GM18858 (cell line): ENCODE results near the gene WDR37.

Experiments
- ATAC-seq: cut with Tn5 transposase; IDR thresholded peaks from one replicate; pipeline ENCODE4 v1.9.1; 2021; ENCODE audit not compliant: unreplicated experiment

The WDR37 gene

DNA sequence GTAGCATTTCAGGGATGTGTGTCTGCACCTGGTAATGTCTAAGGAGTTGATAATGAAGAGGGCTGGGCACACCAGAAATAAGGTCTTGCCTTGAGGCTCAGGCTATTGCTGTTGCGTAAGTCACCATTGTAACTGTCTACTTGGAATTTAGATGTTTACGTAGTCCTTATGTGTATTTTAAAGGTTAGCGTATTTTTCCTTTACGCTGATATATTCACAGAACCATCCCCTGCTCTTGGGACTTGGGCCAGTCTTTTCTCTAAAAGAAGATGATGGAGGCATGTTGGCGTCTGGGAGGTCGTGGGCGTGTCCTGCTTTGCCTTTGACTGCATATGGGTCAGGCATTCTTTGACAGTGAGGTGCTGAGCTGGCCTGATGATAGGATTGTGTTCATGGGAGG, 14.7 kb downstream of the WDR37 start:
- no peak for ATAC-seq

DNA sequence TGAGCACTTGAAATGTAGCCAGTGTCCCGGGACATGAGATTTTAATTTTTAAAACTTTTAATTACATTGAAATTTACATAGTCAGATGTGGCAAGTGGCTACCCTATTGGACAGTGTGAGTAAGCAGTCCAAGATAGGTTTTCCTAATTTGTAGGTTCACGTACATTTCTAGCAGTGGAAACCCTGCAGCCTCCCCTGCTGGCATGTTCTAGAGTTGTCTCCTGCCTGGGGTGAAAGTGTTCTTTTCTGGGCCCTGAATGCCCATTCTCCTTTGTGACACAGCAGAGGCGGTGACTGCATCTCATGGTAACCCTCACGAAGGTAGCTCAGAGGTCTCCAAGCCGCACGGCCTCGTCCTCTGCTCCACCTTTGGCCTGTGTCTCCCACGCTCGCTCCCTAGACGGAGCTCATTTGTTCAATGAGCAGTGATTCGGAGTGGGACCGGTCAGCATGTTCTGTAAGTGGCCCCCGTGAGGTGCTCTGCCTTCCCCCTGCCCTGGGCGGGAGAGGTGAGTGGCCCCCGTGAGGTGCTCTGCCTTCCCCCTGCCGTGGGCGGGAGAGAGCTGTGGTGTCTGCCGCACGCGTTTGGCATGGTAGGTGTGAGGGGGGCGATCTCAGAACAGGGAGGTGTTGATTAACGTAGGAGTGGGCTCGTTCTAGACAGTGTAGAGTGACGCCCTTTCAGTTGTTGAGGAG, 18.0 kb downstream of the WDR37 start:
- no peak for ATAC-seq

DNA sequence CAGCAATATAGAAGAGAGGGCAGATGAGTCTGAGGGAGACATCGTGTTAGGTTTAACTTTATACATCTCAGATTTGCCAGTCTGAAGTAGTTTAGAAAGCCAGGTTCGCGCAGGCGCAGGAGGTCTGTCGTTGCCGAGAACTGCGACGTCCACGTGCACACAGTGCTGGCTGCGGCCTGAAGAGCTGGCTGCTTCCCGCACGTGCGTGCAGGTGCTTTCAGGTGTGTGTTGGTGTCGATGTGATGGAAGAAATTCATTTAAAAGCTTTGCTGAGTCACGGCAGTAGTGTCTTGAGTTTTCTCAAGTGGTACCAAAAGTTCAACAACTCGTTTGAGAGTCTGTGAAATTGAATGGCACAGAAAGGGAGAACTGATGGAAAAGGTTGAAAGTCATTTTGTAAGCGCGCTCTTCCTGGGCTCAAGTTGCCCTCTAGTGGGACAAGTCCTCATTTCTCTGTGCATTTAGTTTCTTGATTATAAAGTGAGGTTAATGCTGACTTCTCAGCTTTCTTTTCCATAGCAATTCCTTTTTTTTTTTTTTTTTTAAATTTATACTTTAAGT, 18.6 kb downstream of the WDR37 start:
- no peak for ATAC-seq

DNA sequence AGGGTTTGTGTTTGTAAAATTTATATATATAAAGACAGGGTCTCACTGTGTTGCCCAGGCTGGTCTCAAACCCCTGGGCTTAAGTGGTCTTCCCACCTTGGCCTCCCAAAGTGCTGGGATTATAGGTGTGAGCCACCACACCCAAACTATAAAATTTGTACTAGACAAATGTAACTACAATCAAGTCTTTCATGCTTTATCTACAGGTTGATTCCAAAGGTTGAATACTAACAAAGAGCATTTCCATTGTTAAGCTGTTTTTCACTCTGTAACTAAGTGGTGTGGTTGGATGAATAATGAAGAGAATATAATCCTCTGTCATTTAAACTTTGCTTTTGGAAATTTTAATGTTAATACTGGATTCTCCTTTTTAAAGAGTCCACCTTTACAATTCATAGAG, 22.5 kb downstream of the WDR37 start:
- ATAC-seq = no peak

DNA sequence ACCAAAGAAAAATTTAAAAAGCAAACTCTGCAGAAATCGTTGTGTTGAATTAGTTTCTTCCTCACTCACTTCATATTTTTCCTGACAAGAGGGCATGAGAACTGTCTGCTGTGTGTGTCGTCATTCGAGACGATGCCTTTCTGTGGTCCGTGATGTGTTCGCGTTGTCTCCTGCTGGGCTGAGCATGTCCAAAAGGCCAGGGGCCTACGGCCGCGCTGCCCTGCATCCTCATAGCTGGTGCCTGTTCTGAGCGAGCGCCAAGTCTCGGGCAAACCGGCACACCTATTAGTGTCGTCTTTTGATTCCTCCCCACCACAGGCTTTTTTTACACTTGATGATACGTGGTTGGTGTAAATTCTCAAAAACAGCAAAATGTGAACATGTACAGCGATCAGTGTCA, 27.4 kb downstream of the WDR37 start:
- ATAC-seq = no peak

DNA sequence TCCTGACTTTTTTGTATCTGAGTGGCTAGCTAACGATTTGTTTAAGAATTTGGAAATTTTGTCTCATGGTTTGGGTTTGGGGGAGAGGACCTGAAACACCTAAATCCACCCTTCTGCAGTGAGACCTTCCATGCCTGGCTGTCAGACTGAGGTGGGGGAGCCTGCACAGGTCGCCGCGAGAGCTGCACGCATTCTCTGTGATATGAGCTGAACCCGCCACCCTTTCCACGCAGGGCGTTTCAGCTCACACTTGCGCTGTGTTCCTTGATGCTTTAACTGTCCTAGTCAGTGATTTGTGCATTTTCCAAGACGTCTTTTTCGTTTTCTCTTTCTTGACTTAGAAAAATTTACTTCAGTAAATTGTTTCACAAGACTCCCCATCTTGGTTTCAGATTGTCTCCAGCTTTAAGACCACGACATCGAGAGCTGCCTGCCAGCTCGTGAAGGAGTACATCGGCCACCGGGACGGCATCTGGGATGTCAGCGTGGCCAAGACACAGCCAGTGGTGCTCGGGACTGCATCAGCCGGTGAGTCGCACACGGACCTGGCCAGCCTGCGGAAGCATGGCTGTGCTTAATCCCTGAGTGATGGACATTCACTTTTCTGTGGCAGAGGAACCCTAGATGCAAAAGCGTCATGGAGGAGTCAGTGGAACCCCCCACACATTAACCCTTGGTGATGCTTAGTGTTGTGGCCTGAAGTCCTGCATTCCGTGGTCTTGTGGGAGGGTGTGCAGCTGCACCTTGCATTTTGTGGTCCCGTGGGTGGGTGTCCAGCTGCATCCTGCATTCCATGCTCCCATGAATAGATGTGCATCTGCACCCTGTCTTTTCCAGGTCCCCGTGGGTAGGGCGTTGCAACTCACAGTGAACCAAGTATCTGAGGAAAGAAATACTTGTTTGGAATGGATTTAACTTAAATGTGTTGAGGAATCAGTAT, 28.1 kb downstream of the WDR37 start:
- ATAC-seq = no peak

DNA sequence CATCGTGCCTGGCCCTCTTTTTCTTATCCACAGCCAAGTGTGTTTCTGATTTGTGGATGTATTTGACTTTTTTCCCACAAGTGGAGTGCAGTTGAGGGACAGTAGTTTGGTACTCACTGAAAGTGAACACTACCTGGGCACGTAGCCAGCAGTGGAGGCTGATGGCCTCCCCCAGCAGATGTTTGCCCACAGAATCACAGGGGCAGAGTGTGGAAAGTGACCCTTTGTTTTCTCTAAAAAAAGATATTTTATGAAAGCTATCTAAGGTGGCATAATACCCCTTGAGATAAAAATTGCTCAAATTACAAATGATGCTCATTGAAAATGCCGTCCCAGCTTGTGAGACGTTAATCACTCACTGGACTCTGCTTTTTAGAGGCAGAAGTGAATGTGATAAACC, 29.1 kb downstream of the WDR37 start:
- ATAC-seq = no peak

DNA sequence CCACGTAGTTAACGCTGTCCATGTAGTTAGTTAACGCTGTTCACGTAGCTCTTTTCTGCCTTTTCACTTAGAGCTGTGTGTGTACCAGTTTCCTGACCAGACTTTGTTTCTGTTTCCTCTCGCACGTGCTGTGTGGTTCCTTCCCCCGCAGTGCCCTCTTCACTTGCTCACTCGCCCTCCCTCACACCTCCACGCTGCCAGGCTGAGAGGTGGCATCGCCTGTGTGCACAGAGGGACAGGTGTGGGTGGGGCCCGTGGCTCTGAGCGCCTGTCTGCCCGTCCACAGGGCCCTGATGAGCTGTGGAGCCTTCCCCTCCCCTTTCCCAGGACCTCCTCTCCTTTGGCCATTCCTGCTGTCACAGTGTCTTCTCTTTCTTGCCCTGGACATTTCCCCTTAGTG, 30.6 kb downstream of the WDR37 start:
- ATAC-seq = no peak

DNA sequence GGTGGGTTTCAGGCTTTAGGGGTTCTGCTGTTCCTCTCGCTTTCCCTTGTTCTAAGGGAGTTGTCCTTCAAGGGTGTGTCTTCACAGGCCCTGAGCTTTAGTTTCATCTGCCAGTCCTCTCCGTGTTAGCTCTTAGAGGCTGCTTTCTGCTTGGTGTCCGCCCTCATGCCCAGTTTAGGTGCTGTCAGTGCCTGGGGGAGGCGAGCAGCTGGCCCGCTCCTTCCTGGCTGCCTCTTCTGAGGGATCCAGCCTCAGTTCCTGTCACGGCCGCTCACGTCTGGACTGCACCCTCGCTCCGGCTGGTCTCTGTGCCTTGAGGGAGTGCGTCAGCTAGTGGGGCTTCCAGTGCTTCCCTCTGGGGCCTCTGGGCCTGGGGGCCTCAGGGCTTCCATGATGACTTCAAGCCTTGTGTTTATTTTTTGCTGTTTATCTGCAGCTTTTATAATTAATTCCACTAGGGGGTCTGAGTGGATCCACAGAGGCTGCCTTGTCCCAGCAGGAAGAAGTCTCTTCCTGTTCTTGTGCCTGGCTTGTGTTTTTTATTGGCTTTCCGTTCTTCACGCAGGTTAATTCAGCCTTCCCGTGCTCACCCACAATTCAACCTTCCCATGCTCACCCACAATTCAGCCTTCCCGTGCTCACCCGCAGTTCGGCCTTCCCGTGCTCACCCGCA, 33.0 kb downstream of the WDR37 start:
- no peak for ATAC-seq

DNA sequence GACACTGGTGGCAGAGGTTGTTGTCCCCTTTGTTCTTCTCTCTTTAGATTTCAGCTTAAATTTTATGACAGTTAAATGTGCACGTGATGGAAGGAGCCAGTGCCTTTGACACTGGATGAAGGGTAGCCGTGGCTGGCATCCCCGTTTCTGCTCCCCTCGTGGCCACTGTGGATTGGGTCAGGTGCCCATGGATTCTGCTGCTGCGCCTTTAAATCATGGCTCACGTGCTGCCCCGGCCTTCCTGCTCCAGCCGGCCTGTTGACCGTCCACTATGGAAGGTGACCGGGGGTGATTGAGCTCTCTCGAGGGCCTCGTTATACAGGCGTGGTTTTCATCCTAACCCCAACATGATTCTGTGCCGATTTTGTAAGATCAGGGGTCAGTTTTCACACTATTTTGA, 34.5 kb downstream of the WDR37 start:
- no peak for ATAC-seq

DNA sequence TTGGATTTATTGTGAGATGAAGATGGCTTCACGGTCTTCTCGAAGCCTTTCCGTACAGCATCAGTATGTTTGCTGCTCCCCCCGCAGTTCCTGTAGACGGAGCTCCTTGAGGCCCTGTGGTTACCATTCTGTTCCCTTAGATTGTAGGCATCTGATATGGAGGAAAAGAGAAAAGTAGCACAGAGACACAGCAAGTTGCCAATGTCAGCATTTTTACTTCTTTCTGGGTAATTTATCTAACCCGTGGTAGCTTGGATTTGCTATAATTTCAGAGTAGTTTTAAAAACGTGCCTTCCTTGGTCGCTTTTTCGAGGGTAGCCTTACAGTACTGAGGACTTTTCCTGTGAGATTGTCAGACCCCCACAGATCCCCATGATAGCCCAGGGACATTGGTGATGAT, 37.5 kb downstream of the WDR37 start:
- no peak for ATAC-seq

DNA sequence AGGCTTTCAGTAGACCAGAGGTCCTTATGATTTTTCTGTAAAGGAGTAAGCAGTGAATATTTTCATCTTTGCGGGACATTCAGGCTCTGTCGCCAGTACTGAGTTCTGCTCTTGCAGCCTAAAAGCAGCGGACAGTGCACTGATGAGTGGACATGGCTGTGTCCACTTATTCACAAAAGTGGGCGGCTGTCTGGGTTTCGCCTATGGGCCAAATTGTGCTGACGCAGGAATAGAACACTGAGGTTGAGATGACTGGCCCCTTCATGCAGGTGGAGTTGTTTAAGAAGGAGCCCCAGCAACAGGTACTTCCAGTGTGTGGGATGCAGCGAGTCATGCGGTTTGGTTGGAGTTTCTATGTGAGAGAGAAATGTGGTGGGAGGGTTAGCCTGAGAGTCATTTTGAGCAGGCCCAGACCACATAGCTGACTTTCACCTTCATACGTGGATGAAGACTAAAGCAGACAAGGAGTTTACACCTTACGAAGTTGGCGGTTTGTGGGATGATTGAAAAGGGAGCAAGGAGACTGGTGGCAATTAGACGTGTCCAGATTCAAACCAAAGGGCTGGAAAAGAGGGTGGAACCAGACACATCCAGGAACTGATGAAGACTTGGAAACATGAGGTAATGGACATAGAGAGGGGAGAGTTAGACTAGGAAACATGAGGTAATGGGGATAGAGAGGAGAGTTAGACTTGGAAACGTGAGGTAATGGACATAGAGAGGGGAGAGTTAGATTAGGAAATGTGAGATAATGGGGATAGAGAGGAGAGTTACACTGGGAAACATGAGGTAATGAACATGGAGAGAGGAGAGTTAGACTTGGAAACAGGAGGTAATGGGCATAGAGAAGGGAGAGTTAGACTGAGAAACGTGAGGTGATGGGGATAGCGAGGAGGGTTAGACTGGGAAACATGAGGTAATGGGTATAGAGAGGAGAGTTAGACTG, 38.2 kb downstream of the WDR37 start:
- ATAC-seq = no peak

DNA sequence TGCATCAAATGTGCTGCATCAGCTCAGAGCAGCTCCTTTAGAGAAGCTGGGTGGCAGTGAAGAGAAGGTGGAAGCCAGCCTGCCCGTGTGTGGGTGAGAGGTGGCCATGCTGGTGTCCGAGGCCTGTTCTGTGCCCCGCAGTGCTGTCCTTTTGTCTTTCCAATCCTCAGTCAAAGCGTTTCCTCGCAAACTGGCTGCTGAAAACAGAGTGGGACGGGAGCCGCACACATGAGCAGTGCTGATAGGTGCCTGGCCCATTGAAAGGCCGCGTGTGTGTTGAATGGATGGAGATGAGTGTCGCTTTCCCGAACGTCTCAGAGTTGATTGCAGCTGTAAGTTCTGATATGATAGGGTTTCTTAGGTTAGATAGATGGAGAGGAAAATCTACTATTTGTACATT, 39.3 kb downstream of the WDR37 start:
- no peak for ATAC-seq

DNA sequence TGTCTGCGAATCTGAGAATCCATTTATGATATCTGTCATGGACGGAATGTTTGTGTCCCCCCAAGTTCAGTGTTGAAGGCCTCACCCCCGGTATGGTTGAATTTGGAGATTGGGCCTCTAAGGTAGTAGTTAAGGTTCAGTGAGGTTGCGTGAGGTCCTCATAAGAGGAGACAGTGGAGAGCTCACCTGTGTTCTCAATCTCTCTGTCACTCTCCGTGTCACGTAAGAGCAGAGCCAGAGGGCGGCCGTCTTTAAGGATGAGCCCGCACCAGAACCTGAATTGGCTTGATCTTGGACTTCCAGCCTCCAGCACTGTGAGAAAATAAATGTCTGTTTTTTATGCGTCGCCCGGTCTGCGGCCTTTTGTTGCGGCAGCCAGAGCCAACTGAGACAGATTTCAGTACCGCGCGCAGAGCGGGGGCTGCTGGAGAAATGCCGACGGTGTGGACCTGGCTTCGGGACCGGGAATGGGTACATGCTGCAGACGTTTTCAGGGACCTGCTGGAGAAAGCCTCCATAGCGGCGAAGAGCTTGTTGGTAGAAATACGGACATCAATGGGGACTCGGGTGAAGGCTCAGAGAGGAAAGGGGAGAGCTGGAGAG, 40.2 kb downstream of the WDR37 start:
- ATAC-seq = no peak

DNA sequence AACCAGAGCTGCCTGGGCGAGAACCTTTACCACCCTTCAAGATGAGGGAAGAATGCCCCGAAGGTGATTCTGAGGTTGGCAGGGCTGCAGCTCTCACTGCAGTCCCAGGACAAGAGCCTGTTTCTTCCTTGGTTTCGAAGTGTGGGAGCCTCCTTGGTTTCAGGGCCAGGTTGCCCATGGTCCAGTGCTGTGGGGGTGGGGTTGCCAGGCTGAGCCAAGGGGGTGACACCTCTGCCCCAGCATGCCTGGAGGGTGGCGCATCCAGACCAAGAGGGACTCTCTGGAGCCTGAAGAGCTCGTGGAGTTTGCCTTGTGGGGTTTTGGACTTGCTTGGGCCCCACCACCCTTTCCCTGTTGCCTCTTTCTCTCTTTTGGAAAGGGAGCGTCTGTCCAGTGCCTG, 41.3 kb downstream of the WDR37 start:
- no peak for ATAC-seq

DNA sequence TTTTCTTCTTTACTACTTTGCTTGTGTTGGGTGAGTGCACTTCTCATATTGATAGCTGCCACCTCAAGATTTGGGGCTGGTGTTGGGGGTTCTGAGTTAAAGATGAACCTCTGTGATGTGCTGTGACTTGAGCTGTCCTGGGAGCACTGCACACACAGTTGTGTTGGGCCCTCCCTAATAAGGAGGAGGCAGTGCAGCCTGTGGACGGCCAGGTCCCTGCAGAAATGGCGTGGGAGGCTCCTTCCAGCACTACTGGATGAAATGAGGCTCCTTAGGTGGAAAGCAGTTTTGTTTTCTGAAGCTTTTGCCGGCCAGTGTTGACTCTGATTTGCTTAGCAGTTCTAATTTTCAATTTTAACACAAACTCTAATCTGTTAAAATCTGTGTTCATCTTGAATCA, 44.0 kb downstream of the WDR37 start:
- ATAC-seq = no peak

DNA sequence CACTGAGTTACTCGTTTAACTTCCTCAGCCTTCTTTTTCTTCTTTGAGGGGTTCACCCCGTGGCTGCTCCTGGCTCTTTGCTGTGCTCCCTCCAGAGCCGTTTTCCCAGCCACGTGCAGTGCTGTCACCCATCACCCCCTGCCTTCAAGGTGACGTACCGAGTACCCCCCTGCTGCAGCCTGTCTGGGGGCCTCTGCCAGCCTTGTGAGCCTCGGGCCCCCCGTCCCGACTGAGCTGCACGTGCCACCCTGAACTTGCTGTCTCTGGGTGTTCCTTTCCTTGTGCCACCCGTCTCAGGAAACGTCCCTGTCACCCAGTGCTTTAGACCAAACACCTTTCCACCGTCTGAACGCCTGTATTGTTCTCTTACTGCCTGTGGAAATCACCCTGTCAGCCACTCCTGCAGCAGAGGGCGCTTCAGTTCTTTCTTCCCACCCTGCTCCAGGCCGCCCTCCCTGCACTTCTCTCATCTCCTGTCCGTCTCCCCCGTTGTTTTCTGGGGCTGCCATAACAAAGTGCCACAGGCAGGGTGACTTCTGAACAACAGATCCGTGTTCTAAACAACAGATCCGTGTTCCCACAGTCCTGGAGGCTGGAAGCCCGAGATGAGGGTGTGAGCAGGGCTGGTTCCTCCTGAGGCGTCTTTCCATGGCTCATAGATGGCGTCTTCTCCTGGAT, 44.6 kb downstream of the WDR37 start:
- ATAC-seq = no peak

DNA sequence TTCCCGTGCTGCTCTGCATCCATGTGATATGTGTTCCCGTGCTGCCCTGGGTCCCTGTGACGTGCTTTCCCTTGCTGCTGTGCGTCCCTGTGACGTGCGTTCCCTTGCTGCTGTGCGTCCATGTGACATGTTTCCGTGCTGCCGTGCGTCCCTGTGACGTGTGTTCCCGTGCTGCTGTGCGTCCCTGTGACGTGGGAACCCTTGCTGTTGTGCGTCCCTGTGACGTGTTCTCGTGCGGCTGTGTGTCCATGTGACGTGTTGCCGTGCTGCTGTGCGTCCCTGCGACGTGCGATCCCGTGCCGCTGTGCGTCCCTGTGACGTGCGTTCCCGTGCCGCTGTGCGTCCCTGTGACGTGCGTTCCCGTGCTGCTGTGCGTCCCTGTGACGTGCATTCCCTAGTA, 45.8 kb downstream of the WDR37 start:
- ATAC-seq = no peak

DNA sequence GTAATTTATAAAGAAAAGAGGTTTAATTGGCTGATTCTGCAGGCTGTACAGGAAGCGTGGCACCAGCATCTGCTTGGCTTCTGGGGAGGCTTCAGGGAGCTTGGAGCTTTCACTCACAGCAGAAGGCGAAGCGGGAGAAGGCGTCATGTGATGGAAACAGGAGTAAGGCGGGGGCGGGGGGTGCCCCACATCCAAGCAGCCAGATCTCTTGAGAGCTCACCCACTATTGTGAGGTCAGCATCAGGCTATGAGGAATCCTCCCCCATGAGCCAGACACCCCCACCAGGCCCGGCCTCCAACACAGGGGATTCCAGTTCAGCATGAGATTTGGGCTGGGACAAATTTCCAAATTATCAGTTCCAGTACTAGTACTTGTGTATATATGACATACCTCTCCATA, 46.2 kb downstream of the WDR37 start:
- ATAC-seq = no peak

DNA sequence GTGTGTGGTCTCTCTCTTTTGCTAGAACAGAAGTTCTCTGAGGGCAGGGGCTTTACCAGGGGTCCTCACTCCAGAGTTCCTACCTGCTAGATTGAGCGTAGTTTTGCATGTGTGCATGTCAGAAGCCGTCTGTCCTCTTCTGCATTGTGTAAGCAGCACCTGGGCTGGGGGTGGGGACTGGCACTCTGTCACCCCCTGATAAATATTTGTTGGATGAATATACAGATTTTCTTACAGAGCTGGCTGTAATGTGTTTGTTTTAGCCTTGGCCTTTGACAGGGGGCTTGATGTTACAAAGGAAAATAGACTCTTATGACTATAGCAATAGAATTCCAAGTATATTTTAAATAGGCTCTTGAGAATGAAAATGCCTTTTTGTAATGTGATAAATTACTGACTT, 46.6 kb downstream of the WDR37 start:
- ATAC-seq = no peak
